SK-N-MC (cell line): ENCODE results near the gene PDE6A.
A peak's percentile ranks its signal among the peaks of the same experiment; 100 is the strongest.

Source experiments
- DNase-seq: peaks from one replicate; pipeline ENCODE4 v3.0.0-alpha.2; 2011; ENCODE audit warnings: low read depth, low spot score
- H3K27ac ChIP-seq: fragments of 200-600 bp; sonication (generic); 2 replicates; pipeline ENCODE4 v1.5.1; 2016; ENCODE audit warnings: mixed run types
- H3K36me3 ChIP-seq: fragments of 200-600 bp; sonication (generic); 2 replicates; pipeline ENCODE4 v1.6.1; 2017; ENCODE audit warnings: antibody characterized with exemption, low read length, mixed read lengths; ENCODE audit not compliant: insufficient read depth
- H3K4me3 ChIP-seq: fragments of 200-600 bp; sonication (generic); 2 replicates; pipeline ENCODE4 v1.5.1; 2016
- H3K9ac ChIP-seq: fragments of 200-600 bp; sonication (generic); 2 replicates; pipeline ENCODE4 v1.8.0; 2017; ENCODE audit warnings: mixed run types, mixed read lengths; ENCODE audit not compliant: insufficient read length
- H3K9me3 ChIP-seq: fragments of 200-600 bp; sonication (generic); 2 replicates; pipeline ENCODE4 v1.6.1; 2017; ENCODE audit warnings: low read depth, mild to moderate bottlenecking, antibody characterized with exemption, low read length, moderate library complexity, mixed read lengths
- EZH2 ChIP-seq: fragments of 200-600 bp; sonication (generic); IDR thresholded peaks from one replicate; pipeline ENCODE4 v1.6.1; 2017; ENCODE audit warnings: antibody characterized with exemption
- FOXP2 ChIP-seq: optimal IDR thresholded peaks from 2 replicates; pipeline ENCODE3; 2011; ENCODE audit warnings: mild to moderate bottlenecking, moderate library complexity; ENCODE audit not compliant: insufficient read depth; ENCODE audit errors: extremely low read length, control extremely low read depth
- POLR2AphosphoS5 ChIP-seq: IDR thresholded peaks from 2 replicates; pipeline ENCODE4 v1.6.1; 2012; ENCODE audit warnings: mild to moderate bottlenecking, low read depth, low read length, borderline replicate concordance

PDE6A gene

GRCh38 chr5:149822301-149822700 is 122.3 kb downstream of the PDE6A start:
- Histone ChIP-seq H3K36me3 (no peaks in the 10 kb centered on the region; the same call in 1 of the 2 replicates), H3K9ac (no peak overlapping the region), H3K27ac (no peak overlapping the region), H3K4me3 (no peak overlapping the region), H3K9me3 (no peaks in the 10 kb centered on the region)
- no peak for DNase-seq
- TF ChIP-seq EZH2 (no peak), FOXP2 (no peak), POLR2AphosphoS5 (no peak)

GRCh38 chr5:149820536-149821510 is 123.8 kb downstream of the PDE6A start:
- no peaks in the 10 kb centered on the region for H3K36me3 ChIP-seq
- TF ChIP-seq EZH2 (no peak), FOXP2 (no peak), POLR2AphosphoS5 (no peak)
- no peak overlapping the region for H3K4me3 ChIP-seq
- DNase-seq: peak; percentile 14
- no peak overlapping the region for H3K9ac ChIP-seq
- peak overlapping the region; percentile 46; the same call in 1 of the 2 replicates for H3K27ac ChIP-seq
- H3K9me3 ChIP-seq: no peaks in the 10 kb centered on the region

GRCh38 chr5:149820012-149820411 is 124.6 kb downstream of the PDE6A start:
- TF ChIP-seq FOXP2 (no peak), EZH2 (no peak), POLR2AphosphoS5 (no peak)
- no peak for DNase-seq
- Histone ChIP-seq H3K27ac (no peak overlapping the region), H3K4me3 (no peak overlapping the region), H3K9ac (no peak overlapping the region), H3K9me3 (no peaks in the 10 kb centered on the region), H3K36me3 (no peaks in the 10 kb centered on the region)

- TF ChIP-seq EZH2 (no peak), FOXP2 (no peak), POLR2AphosphoS5 (no peak)
- Histone ChIP-seq H3K9me3 (no peaks in the 10 kb centered on the region), H3K4me3 (no peak overlapping the region)
These were observed 126.5 kb downstream of the PDE6A start for GRCh38 chr5:149818116-149818515.

GRCh38 chr5:149817539-149818060 is 127.0 kb downstream of the PDE6A start:
- Histone ChIP-seq H3K36me3 (no peaks in the 10 kb centered on the region), H3K9me3 (no peaks in the 10 kb centered on the region), H3K4me3 (no peak overlapping the region), H3K27ac (no peak overlapping the region), H3K9ac (no peak overlapping the region)
- DNase-seq: no peak
- TF ChIP-seq POLR2AphosphoS5 (no peak), EZH2 (no peak), FOXP2 (no peak)

More at GRCh38 chr5:149818116-149818515, 126.5 kb downstream of the PDE6A start:
- Histone ChIP-seq H3K27ac (no peak overlapping the region), H3K36me3 (no peaks in the 10 kb centered on the region), H3K9ac (no peak overlapping the region)
- DNase-seq: no peak

GRCh38 chr5:149816661-149817060 is 127.9 kb downstream of the PDE6A start:
- H3K27ac ChIP-seq: no peak overlapping the region
- H3K36me3 ChIP-seq: no peaks in the 10 kb centered on the region
- no peak for DNase-seq
- no peak for TF ChIP-seq POLR2AphosphoS5
- no peak for TF ChIP-seq FOXP2
- no peak for TF ChIP-seq EZH2
- no peaks in the 10 kb centered on the region for H3K9me3 ChIP-seq
- no peak overlapping the region for H3K4me3 ChIP-seq
- H3K9ac ChIP-seq: no peak overlapping the region

- DNase-seq: no peak
- TF ChIP-seq EZH2 (no peak), FOXP2 (no peak), POLR2AphosphoS5 (no peak)
- no peaks in the 10 kb centered on the region for H3K9me3 ChIP-seq
- H3K4me3 ChIP-seq: no peak overlapping the region
- no peaks in the 10 kb centered on the region for H3K36me3 ChIP-seq
- no peak overlapping the region for H3K9ac ChIP-seq
- no peak overlapping the region for H3K27ac ChIP-seq
These were observed 133.1 kb downstream of the PDE6A start for GRCh38 chr5:149811453-149811852.

- Histone ChIP-seq H3K9me3 (no peaks in the 10 kb centered on the region), H3K36me3 (no peaks in the 10 kb centered on the region), H3K27ac (no peak overlapping the region), H3K9ac (no peak overlapping the region), H3K4me3 (no peak overlapping the region)
- DNase-seq: no peak
- TF ChIP-seq FOXP2: no peak
- no peak for TF ChIP-seq EZH2
- no peak for TF ChIP-seq POLR2AphosphoS5
These were observed 133.7 kb downstream of the PDE6A start for GRCh38 chr5:149810856-149811255.
